GM23338 (cell line): ENCODE data around the gene SMIM35.

Experiments used
- CREB1 ChIP-seq: fragments of 250-450 bp; sonication (Bioruptor Pico); IDR thresholded peaks from 2 replicates; pipeline ENCODE4 v1.5.0; 2020; ENCODE audit warnings: low read depth, mild to moderate bottlenecking, moderate library complexity
- ETS1 ChIP-seq: IDR thresholded peaks from 2 replicates; pipeline ENCODE4 v1.6.1; 2016; ENCODE audit warnings: antibody characterized with exemption
- EZH2 ChIP-seq: fragments of 200-600 bp; sonication (generic); IDR thresholded peaks from one replicate; pipeline ENCODE4 v1.8.0; 2017; ENCODE audit warnings: antibody characterized with exemption, mild to moderate bottlenecking, low read depth; ENCODE audit not compliant: unreplicated experiment
- EZH2phosphoT487 ChIP-seq: fragments of 200-600 bp; sonication (generic); IDR thresholded peaks from one replicate; pipeline ENCODE4 v1.8.1; 2018; ENCODE audit warnings: antibody characterized with exemption; ENCODE audit not compliant: unreplicated experiment
- JUNB ChIP-seq: IDR thresholded peaks from one replicate; pipeline ENCODE4 v1.6.1; 2016; ENCODE audit warnings: antibody characterized with exemption; ENCODE audit not compliant: unreplicated experiment
- NANOG ChIP-seq: IDR thresholded peaks from 2 replicates; pipeline ENCODE4 v1.6.1; 2016; ENCODE audit warnings: antibody characterized with exemption, borderline replicate concordance
- POLR2AphosphoS5 ChIP-seq: IDR thresholded peaks from 2 replicates; pipeline ENCODE4 v1.6.1; 2016; ENCODE audit warnings: antibody characterized with exemption, low read depth
- REST ChIP-seq: IDR thresholded peaks from one replicate; pipeline ENCODE4 v1.6.1; 2018; ENCODE audit warnings: antibody characterized with exemption; ENCODE audit not compliant: unreplicated experiment
- STAT1 ChIP-seq: IDR thresholded peaks from one replicate; pipeline ENCODE4 v1.6.1; 2016; ENCODE audit warnings: antibody characterized with exemption; ENCODE audit not compliant: unreplicated experiment
- ZNF331 ChIP-seq: fragments of 250-450 bp; sonication (Bioruptor Pico); IDR thresholded peaks from 2 replicates; pipeline ENCODE4 v1.5.0; 2020; ENCODE audit warnings: low read depth, mild to moderate bottlenecking, moderate library complexity
- TF ChIP-seq, protein P1 (sequence below), 2 experiments: fragments of 200-600 bp in 1 of 2; sonication (generic) in 1 of 2; conservative IDR thresholded peaks; 2 replicates each; pipeline versions ENCODE4 v1.5.1 to v1.6.1; 2016 to 2017; ENCODE audit warnings: antibody characterized with exemption in 2 of 2, low read depth in 2 of 2, mild to moderate bottlenecking in 2 of 2, moderate library complexity in 1 of 2

DNA sequence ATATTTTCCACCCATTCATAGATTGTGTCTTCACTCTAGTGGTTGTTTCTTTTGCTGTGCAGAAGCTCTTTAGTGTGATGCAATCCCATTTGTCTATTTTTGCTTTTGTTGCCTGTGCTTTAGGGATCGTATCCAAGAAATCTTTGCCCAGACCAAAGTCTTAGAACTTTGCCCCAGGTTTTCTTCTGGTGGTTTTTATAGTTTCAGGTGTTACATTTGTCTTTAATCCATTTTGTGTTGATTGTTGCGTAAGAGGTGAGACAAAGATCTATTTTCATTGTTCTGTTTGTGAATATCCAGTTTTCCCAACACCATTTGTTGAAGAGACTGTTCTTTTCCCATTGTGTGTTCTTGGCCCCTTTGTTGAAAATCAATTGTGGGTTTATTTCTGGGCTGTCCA lies 94.1 kb downstream of the SMIM35 start:
- TF ChIP-seq EZH2 = no peak
- TF ChIP-seq, protein P1, sequence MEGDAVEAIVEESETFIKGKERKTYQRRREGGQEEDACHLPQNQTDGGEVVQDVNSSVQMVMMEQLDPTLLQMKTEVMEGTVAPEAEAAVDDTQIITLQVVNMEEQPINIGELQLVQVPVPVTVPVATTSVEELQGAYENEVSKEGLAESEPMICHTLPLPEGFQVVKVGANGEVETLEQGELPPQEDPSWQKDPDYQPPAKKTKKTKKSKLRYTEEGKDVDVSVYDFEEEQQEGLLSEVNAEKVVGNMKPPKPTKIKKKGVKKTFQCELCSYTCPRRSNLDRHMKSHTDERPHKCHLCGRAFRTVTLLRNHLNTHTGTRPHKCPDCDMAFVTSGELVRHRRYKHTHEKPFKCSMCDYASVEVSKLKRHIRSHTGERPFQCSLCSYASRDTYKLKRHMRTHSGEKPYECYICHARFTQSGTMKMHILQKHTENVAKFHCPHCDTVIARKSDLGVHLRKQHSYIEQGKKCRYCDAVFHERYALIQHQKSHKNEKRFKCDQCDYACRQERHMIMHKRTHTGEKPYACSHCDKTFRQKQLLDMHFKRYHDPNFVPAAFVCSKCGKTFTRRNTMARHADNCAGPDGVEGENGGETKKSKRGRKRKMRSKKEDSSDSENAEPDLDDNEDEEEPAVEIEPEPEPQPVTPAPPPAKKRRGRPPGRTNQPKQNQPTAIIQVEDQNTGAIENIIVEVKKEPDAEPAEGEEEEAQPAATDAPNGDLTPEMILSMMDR (conservative IDR thresholded peaks at IDR 0.05; ENCODE audit: low read depth in 2 of 2) = no peak
- no peak for TF ChIP-seq POLR2AphosphoS5
- no peak for TF ChIP-seq NANOG
- no peak for TF ChIP-seq ZNF331
- TF ChIP-seq EZH2phosphoT487 = no peak
- no peak for TF ChIP-seq ETS1
- TF ChIP-seq REST = no peak
- no peak for TF ChIP-seq JUNB
- TF ChIP-seq STAT1 = no peak
- no peak for TF ChIP-seq CREB1 (CRISPR knock-in tag)
